Measurements from ENCODE around the gene CDK5RAP2. TPM values are rescaled to one million over a fixed set of nuclear protein-coding genes. Genes with fewer than 3 reads are reported as not detected.

CDK5RAP2 gene
- total RNA-seq, 1 donor from 2014 or later = 54.5 TPM

- H3K27ac ChIP-seq = no peak overlapping the region
- no peak overlapping the region for H3K4me3 ChIP-seq
- TF ChIP-seq, protein P1, sequence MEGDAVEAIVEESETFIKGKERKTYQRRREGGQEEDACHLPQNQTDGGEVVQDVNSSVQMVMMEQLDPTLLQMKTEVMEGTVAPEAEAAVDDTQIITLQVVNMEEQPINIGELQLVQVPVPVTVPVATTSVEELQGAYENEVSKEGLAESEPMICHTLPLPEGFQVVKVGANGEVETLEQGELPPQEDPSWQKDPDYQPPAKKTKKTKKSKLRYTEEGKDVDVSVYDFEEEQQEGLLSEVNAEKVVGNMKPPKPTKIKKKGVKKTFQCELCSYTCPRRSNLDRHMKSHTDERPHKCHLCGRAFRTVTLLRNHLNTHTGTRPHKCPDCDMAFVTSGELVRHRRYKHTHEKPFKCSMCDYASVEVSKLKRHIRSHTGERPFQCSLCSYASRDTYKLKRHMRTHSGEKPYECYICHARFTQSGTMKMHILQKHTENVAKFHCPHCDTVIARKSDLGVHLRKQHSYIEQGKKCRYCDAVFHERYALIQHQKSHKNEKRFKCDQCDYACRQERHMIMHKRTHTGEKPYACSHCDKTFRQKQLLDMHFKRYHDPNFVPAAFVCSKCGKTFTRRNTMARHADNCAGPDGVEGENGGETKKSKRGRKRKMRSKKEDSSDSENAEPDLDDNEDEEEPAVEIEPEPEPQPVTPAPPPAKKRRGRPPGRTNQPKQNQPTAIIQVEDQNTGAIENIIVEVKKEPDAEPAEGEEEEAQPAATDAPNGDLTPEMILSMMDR (IDR thresholded peaks at IDR 0.05) = no peak
- TF ChIP-seq POLR2AphosphoS5 (IDR thresholded peaks at IDR 0.05; ENCODE audit: insufficient read depth in 1 of 2, low read depth in 1 of 2) (no peak), POLR2A (IDR thresholded peaks at IDR 0.05) (no peak)
- no peak for DNase-seq (ENCODE audit: extremely low spot score in 2 of 2)
- no peaks in the 10 kb centered on the region for H3K27me3 ChIP-seq
- no peaks in the 10 kb centered on the region for H3K4me1 ChIP-seq
- intact Hi-C loops (cut with DNase I) = no loop called here
- peaks cover 0 to 40% of the 10 kb centered on the region in 2 donors for H3K36me3 ChIP-seq
- no peaks in the 10 kb centered on the region for H3K9me3 ChIP-seq
Observed at GRCh38 chr9:120514405-120514804, 65.6 kb downstream of the CDK5RAP2 start.

GRCh38 chr9:120513825-120514396 lies 66.1 kb downstream of the CDK5RAP2 start:
- Histone ChIP-seq H3K9me3 (no peaks in the 10 kb centered on the region), H3K27ac (no peak overlapping the region), H3K4me3 (no peak overlapping the region), H3K4me1 (no peaks in the 10 kb centered on the region), H3K36me3 (peaks cover 0 to 40% of the 10 kb centered on the region in 2 donors), H3K27me3 (no peaks in the 10 kb centered on the region)
- no peak for DNase-seq (ENCODE audit: extremely low spot score in 2 of 2)
- intact Hi-C loops (cut with DNase I) = no loop called here
- TF ChIP-seq POLR2AphosphoS5 (IDR thresholded peaks at IDR 0.05; ENCODE audit: insufficient read depth in 1 of 2, low read depth in 1 of 2) = no peak
- TF ChIP-seq, protein P1 (IDR thresholded peaks at IDR 0.05) = no peak
- no peak for TF ChIP-seq POLR2A (IDR thresholded peaks at IDR 0.05)

- Histone ChIP-seq H3K9me3 (no peaks in the 10 kb centered on the region), H3K36me3 (peaks cover 0 to 44% of the 10 kb centered on the region in 2 donors), H3K4me3 (no peak overlapping the region), H3K27ac (no peak overlapping the region), H3K27me3 (no peaks in the 10 kb centered on the region), H3K4me1 (no peaks in the 10 kb centered on the region)
- intact Hi-C loops (cut with DNase I) = no loop called here
- no peak for DNase-seq (ENCODE audit: extremely low spot score in 2 of 2)
- no peak for TF ChIP-seq POLR2A (IDR thresholded peaks at IDR 0.05)
Observed at GRCh38 chr9:120510816-120511215, 69.2 kb downstream of the CDK5RAP2 start.

- Histone ChIP-seq H3K36me3 (peaks cover 0 to 24% of the 10 kb centered on the region in 2 donors), H3K27ac (no peak overlapping the region)
- no peak for DNase-seq (ENCODE audit: extremely low spot score in 2 of 2)
Observed at GRCh38 chr9:120507936-120508510, 71.9 kb downstream of the CDK5RAP2 start.

GRCh38 chr9:120505186-120505585 lies 74.8 kb downstream of the CDK5RAP2 start:
- intact Hi-C loops (cut with DNase I) = no loop called here
- TF ChIP-seq, protein P1 (IDR thresholded peaks at IDR 0.05) = no peak
- TF ChIP-seq POLR2A (IDR thresholded peaks at IDR 0.05) (no peak), POLR2AphosphoS5 (IDR thresholded peaks at IDR 0.05; ENCODE audit: insufficient read depth in 1 of 2, low read depth in 1 of 2) (no peak)
- Histone ChIP-seq H3K36me3 (peaks cover 0 to 24% of the 10 kb centered on the region in 2 donors), H3K4me3 (no peak overlapping the region), H3K27me3 (no peaks in the 10 kb centered on the region), H3K4me1 (no peaks in the 10 kb centered on the region), H3K9me3 (no peaks in the 10 kb centered on the region), H3K27ac (no peak overlapping the region)
- DNase-seq (ENCODE audit: extremely low spot score in 2 of 2) = no peak

More at GRCh38 chr9:120507936-120508510, 71.9 kb downstream of the CDK5RAP2 start:
- Histone ChIP-seq H3K9me3 (no peaks in the 10 kb centered on the region), H3K27me3 (no peaks in the 10 kb centered on the region), H3K4me1 (no peaks in the 10 kb centered on the region), H3K4me3 (no peak overlapping the region)
- TF ChIP-seq, protein P1 (IDR thresholded peaks at IDR 0.05) = no peak
- intact Hi-C loops (cut with DNase I) = no loop called here

All from vagina (tissue), 2 donors.